Hepatocyte (in vitro differentiated cells): ENCODE measurements around the gene PTPN14.

Experiments used
- CTCF ChIP-seq: fragments of 200-600 bp; sonication (generic); IDR thresholded peaks from 2 replicates; pipeline ENCODE4 v1.5.1; 2016; ENCODE audit warnings: antibody characterized with exemption, mild to moderate bottlenecking; ENCODE audit not compliant: poor library complexity
- EZH2 ChIP-seq: fragments of 200-600 bp; sonication (generic); IDR thresholded peaks from 2 replicates; pipeline ENCODE4 v1.6.1; 2016; ENCODE audit warnings: antibody characterized with exemption, mild to moderate bottlenecking, borderline replicate concordance
- EZH2phosphoT487 ChIP-seq: fragments of 200-600 bp; sonication (generic); IDR thresholded peaks from one replicate; pipeline ENCODE4 v1.6.1; 2018; ENCODE audit warnings: antibody characterized with exemption, mild to moderate bottlenecking, low read depth, moderate library complexity; ENCODE audit not compliant: unreplicated experiment, severe bottlenecking

GRCh38 chr1:214518361-214518760, 33.0 kb downstream of the PTPN14 start:
- TF ChIP-seq CTCF = no peak
- TF ChIP-seq EZH2 = no peak
- TF ChIP-seq EZH2phosphoT487 = no peak
